SK-N-SH (cell line): Measurements from ENCODE around the gene SYNM. TPM values are rescaled to one million over a fixed set of nuclear protein-coding genes. Genes with fewer than 3 reads are reported as not detected.

ENCODE experiments used
- CTCF ChIA-PET: fragments of 300-600, 350-600 bp; formaldehyde crosslinking; extraction: SDS; loops from one replicate; lab custom pipeline; 2021; lab: Yijun Ruan, JAX
- POLR2A ChIA-PET: fragments of 350-600 bp; sonication (Branson Sonifier 250); formaldehyde crosslinking; extraction: SDS; loops from one replicate; lab custom pipeline; 2020; ENCODE audit warnings: antibody characterized with exemption, inconsistent platforms; lab: Yijun Ruan, JAX
- DNase-seq: peaks from one replicate; pipeline ENCODE4 v3.0.0; 2012
- H2AFZ ChIP-seq: fragments of 200-600 bp; sonication (generic); 2 replicates; pipeline ENCODE4 v1.8.1; 2016; ENCODE audit warnings: antibody characterized with exemption, mild to moderate bottlenecking, low read depth
- H3F3A ChIP-seq: fragments of 200-600 bp; sonication (generic); replicated peaks from 2 replicates; pipeline ENCODE3; 2016; ENCODE audit warnings: antibody characterized with exemption, mild to moderate bottlenecking; ENCODE audit not compliant: insufficient read depth
- H3K27ac ChIP-seq, 2 experiments: fragments of 200-500 bp in 1 of 2; fragments of 200-600 bp in 1 of 2; sonication (Bioruptor generic) in 1 of 2; sonication (generic), shearing (Covaris generic) in 1 of 2; 2 replicates each; pipeline versions ENCODE4 v1.5.1 to v1.6.1; 2014 to 2016; ENCODE audit warnings: low read depth in 2 of 2, inconsistent platforms in 1 of 2, low read length in 1 of 2, mild to moderate bottlenecking in 1 of 2, mixed read lengths in 1 of 2
- H3K27me3 ChIP-seq: fragments of 200-600 bp; sonication (generic), shearing (Covaris generic); 2 replicates; pipeline ENCODE4 v1.6.1; 2016; ENCODE audit warnings: mixed run types; ENCODE audit not compliant: insufficient read depth
- H3K36me3 ChIP-seq, 2 experiments: fragments of 200-500 bp in 1 of 2; fragments of 200-600 bp in 1 of 2; sonication (Bioruptor generic) in 1 of 2; sonication (generic) in 1 of 2; replicated peaks in 1 of 2; 2 replicates each; pipeline versions ENCODE3 to v1.5.1; 2014 to 2016; ENCODE audit warnings: low read length in 1 of 2, mild to moderate bottlenecking in 1 of 2; ENCODE audit not compliant: insufficient read depth in 2 of 2, control insufficient read depth in 1 of 2
- H3K4me1 ChIP-seq, 2 experiments: fragments of 200-500 bp in 1 of 2; fragments of 200-600 bp in 1 of 2; sonication (Bioruptor generic) in 1 of 2; sonication (generic), shearing (Covaris generic) in 1 of 2; 2 replicates each; pipeline versions ENCODE4 v1.5.1 to v1.6.1; 2014 to 2016; ENCODE audit warnings: low read depth in 1 of 2, low read length in 1 of 2, mixed run types in 1 of 2; ENCODE audit not compliant: insufficient read depth in 2 of 2, control insufficient read depth in 1 of 2
- H3K4me2 ChIP-seq: fragments of 200-600 bp; sonication (generic), shearing (Covaris generic); 2 replicates; pipeline ENCODE4 v1.6.1; 2017; ENCODE audit warnings: mixed run types
- H3K4me3 ChIP-seq, 2 experiments: fragments of 200-500 bp in 1 of 2; fragments of 200-600 bp in 1 of 2; sonication (Bioruptor generic) in 1 of 2; sonication (generic), shearing (Covaris generic) in 1 of 2; 2 replicates each; pipeline versions ENCODE4 v1.5.1 to v1.8.1; 2014 to 2016; ENCODE audit warnings: low read depth in 2 of 2, inconsistent platforms in 1 of 2, low read length in 1 of 2, mild to moderate bottlenecking in 1 of 2, mixed read lengths in 1 of 2, moderate library complexity in 1 of 2
- H3K79me2 ChIP-seq: fragments of 200-600 bp; sonication (generic); 2 replicates; pipeline ENCODE4 v1.8.1; 2017; ENCODE audit warnings: mild to moderate bottlenecking; ENCODE audit not compliant: insufficient read depth
- H3K9ac ChIP-seq: fragments of 200-600 bp; sonication (generic); 2 replicates; pipeline ENCODE4 v1.6.1; 2017; ENCODE audit warnings: mixed run types
- H3K9me2 ChIP-seq: fragments of 200-600 bp; sonication (generic); 2 replicates; pipeline ENCODE4 v1.6.1; 2017; ENCODE audit warnings: mixed run types
- H3K9me3 ChIP-seq: fragments of 200-600 bp; sonication (generic); 2 replicates; pipeline ENCODE4 v1.6.1; 2017; ENCODE audit warnings: mixed run types, mild to moderate bottlenecking, moderate library complexity
- H4K20me1 ChIP-seq: fragments of 200-600 bp; sonication (generic); 2 replicates; pipeline ENCODE4 v1.6.1; 2017; ENCODE audit warnings: mild to moderate bottlenecking, mixed run types; ENCODE audit not compliant: insufficient read depth
- CHD2 ChIP-seq: fragments of 150-350 bp; IDR thresholded peaks from 2 replicates; pipeline ENCODE4 v1.6.1; 2018; ENCODE audit warnings: low read length; ENCODE audit not compliant: partially characterized antibody
- ELF1 ChIP-seq: IDR thresholded peaks from 2 replicates; pipeline ENCODE4 v1.4.0; 2012
- EZH2phosphoT487 ChIP-seq: fragments of 200-600 bp; sonication (generic); IDR thresholded peaks from 2 replicates; pipeline ENCODE4 v1.6.1; 2017; ENCODE audit warnings: low read depth, mixed run types, mild to moderate bottlenecking, antibody characterized with exemption, moderate library complexity, borderline replicate concordance
- FOSL2 ChIP-seq: IDR thresholded peaks from 2 replicates; pipeline ENCODE4 v1.4.0; 2012; ENCODE audit warnings: low read depth, mild to moderate bottlenecking, moderate library complexity, borderline replicate concordance
- FOXJ3 ChIP-seq: sonication (generic); formaldehyde crosslinking; IDR thresholded peaks from 2 replicates; pipeline ENCODE4 v1.5.1; 2020; ENCODE audit warnings: mild to moderate bottlenecking, missing genetic modification reagents
- GATA2 ChIP-seq: sonication (generic); formaldehyde crosslinking; IDR thresholded peaks from 2 replicates; pipeline ENCODE4 v1.5.0; 2020; ENCODE audit warnings: mild to moderate bottlenecking, missing genetic modification reagents
- JUND ChIP-seq: IDR thresholded peaks from 2 replicates; pipeline ENCODE4 v1.4.0; 2012
- MEF2A ChIP-seq: IDR thresholded peaks from 2 replicates; pipeline ENCODE4 v1.4.0; 2012; ENCODE audit warnings: low read depth, borderline replicate concordance
- NFIC ChIP-seq: IDR thresholded peaks from 2 replicates; pipeline ENCODE4 v1.4.0; 2012; ENCODE audit warnings: borderline replicate concordance
- POLR2AphosphoS5 ChIP-seq: IDR thresholded peaks from 2 replicates; pipeline ENCODE4 v1.6.1; 2012; ENCODE audit warnings: low read depth, low read length
- RAD21 ChIP-seq: IDR thresholded peaks from 2 replicates; pipeline ENCODE4 v1.6.1; 2012; ENCODE audit warnings: mild to moderate bottlenecking, low read length
- RCOR1 ChIP-seq: fragments of 150-350 bp; IDR thresholded peaks from 2 replicates; pipeline ENCODE4 v1.6.1; 2017; ENCODE audit warnings: antibody characterized with exemption, low read length
- RFX5 ChIP-seq: IDR thresholded peaks from 2 replicates; pipeline ENCODE4 v1.6.1; 2012; ENCODE audit warnings: mild to moderate bottlenecking, improper control_type of control experiment, low read length
- SMC3 ChIP-seq: IDR thresholded peaks from 2 replicates; pipeline ENCODE4 v1.6.1; 2012; ENCODE audit warnings: low read depth, low read length, improper control_type of control experiment
- TAF1 ChIP-seq: IDR thresholded peaks from 2 replicates; pipeline ENCODE4 v1.6.1; 2012; ENCODE audit warnings: low read depth, mild to moderate bottlenecking, low read length, moderate library complexity, borderline replicate concordance
- YY1 ChIP-seq: IDR thresholded peaks from 2 replicates; pipeline ENCODE4 v1.4.0; 2012; ENCODE audit warnings: low read depth, mild to moderate bottlenecking
- WGBS: methylation state at CpG from one replicate; pipeline ENCODE4 v1.1.6; 2017; ENCODE audit warnings: low lambda C conversion rate; 5-methylcytosine and 5-hydroxymethylcytosine counted together
- polyA plus RNA-seq, 3 experiments: library from polyadenylated mRNA; depleted of rRNA; stranded (reverse); fragments of >200 nt; gene quantifications; 2 replicates each; pipeline ENCODE4 v1.2.3, GENCODE V29; 2012
- TF ChIP-seq, protein P1 (sequence below): fragments of 150-350 bp; IDR thresholded peaks from 2 replicates; pipeline ENCODE4 v1.6.1; 2016; ENCODE audit warnings: mild to moderate bottlenecking, low read depth, low read length
- TF ChIP-seq, protein P2 (sequence below): IDR thresholded peaks from 2 replicates; pipeline ENCODE4 v1.4.0; 2012; ENCODE audit warnings: low read depth

Gene SYNM
- polyA plus RNA-seq, 1 of the 3 experiments (the other 2 are of a cell fraction), result 5.0 TPM

GRCh38 chr15:99098991-99099390, 5.9 kb upstream of the SYNM start (continued):
- TF ChIP-seq, protein P1, sequence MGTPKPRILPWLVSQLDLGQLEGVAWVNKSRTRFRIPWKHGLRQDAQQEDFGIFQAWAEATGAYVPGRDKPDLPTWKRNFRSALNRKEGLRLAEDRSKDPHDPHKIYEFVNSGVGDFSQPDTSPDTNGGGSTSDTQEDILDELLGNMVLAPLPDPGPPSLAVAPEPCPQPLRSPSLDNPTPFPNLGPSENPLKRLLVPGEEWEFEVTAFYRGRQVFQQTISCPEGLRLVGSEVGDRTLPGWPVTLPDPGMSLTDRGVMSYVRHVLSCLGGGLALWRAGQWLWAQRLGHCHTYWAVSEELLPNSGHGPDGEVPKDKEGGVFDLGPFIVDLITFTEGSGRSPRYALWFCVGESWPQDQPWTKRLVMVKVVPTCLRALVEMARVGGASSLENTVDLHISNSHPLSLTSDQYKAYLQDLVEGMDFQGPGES, result no peak

DNA sequence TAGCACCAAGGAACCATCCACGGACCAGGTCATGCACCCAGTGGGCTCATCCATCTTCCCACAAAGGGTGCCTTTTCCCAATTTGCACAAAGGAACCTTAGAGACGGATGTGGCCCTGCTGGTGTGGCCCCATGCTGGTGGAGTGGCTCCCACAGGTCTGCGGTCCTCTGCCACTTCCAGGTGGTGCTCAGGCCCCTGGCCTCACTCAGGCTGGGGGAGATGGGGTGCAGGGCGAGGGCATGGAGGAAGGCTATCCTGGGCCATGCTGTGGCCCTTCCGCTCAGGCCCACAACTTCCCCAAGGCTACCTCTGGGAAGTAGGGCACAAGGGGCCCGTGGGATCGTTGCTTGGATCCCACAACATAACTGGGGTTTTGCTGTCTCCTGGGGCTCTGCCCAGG, 5.2 kb upstream of the SYNM start:
- Histone ChIP-seq H3K27ac (no peak overlapping the region), H3K4me3 (no peak overlapping the region), H2AFZ (no peak overlapping the region), H3K27me3 (no peaks in the 10 kb centered on the region), H3F3A (no peaks in the 10 kb centered on the region), H3K79me2 (no peaks in the 10 kb centered on the region), H3K9ac (no peak overlapping the region), H3K9me3 (no peaks in the 10 kb centered on the region), H3K4me2 (no peak overlapping the region), H3K9me2 (no peaks in the 10 kb centered on the region), H3K36me3 (no peaks in the 10 kb centered on the region), H4K20me1 (no peaks in the 10 kb centered on the region), H3K4me1 (no peaks in the 10 kb centered on the region; a peak in 1 of 4 replicates)
- TF ChIP-seq JUND (no peak), GATA2 (CRISPR knock-in tag) (no peak), RCOR1 (no peak), FOSL2 (no peak), TAF1 (no peak), MEF2A (no peak), RAD21 (no peak), CHD2 (no peak), FOXJ3 (CRISPR knock-in tag) (no peak), ELF1 (no peak), YY1 (no peak), RFX5 (no peak), NFIC (no peak), POLR2AphosphoS5 (no peak), EZH2phosphoT487 (no peak), SMC3 (no peak)
- TF ChIP-seq, protein P2, sequence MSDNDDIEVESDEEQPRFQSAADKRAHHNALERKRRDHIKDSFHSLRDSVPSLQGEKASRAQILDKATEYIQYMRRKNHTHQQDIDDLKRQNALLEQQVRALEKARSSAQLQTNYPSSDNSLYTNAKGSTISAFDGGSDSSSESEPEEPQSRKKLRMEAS, result no peak
- ChIA-PET POLR2A (no interaction called here), CTCF (interaction anchor here (0.6 to 12.3 kb wide), 21 partner anchors 9 to 985 kb away, joined by 3 to 149 read pairs (median 5); no protein-coding TSS in a partner anchor)
- no peak for DNase-seq
- WGBS, result 93% methylated on average over 3 of the region's 7 CpGs
